ENCODE measurements around the gene NCKIPSD.

Gene NCKIPSD

DNA sequence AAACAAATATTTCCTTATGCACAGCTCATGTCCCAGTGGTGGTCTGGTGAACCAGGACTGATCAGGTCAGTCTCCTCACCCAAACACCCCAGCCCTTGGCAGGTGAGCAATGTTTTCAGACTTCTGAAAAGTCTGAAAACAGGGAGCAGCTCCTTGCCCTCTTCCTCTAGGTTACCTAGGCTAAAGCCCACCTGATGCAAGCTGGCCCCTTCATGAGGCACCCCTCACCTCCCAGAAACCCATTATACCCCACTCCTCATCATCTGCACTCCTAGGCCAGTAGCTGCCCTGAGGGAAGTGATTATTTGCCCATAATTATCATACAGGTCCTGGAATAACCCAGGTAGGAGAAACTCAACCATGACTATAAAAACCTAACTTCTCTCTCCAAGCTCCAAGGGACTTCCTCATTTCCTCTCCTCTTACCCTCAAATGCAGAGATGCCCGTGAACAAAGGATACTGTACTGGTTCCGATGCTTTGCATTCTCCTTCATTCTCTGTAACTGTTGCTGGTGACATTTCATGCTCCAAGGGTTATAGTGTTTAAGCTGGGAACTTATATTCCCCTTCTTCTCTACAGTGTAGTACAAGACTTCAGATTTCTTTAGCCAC lies 5.2 kb upstream of the NCKIPSD start:
- H3K9me3 Mint-ChIP-seq = no peaks in the 10 kb centered on the region
- no peak overlapping the region for H3K4me3 Mint-ChIP-seq
- no peak overlapping the region for H3K27ac Mint-ChIP-seq
- peaks cover 20% of the 10 kb centered on the region for H3K4me1 Mint-ChIP-seq
- H3K36me3 Mint-ChIP-seq (ENCODE audit: low read depth) = peaks cover 59% of the 10 kb centered on the region
- no peak for DNase-seq
- TF ChIP-seq CTCF (IDR thresholded peaks at IDR 0.05) = no peak
- peaks cover 2% of the 10 kb centered on the region for H3K27me3 Mint-ChIP-seq (ENCODE audit: low read depth, poor library complexity)

GRCh38 chr3:48689384-48689783 lies 3.7 kb upstream of the NCKIPSD start:
- H3K27me3 Mint-ChIP-seq (ENCODE audit: low read depth, poor library complexity) = peaks cover 6% of the 10 kb centered on the region
- no peak overlapping the region for H3K27ac Mint-ChIP-seq
- no peak for DNase-seq
- peaks cover 19% of the 10 kb centered on the region for H3K4me1 Mint-ChIP-seq
- TF ChIP-seq CTCF (IDR thresholded peaks at IDR 0.05) = no peak
- no peaks in the 10 kb centered on the region for H3K9me3 Mint-ChIP-seq
- H3K4me3 Mint-ChIP-seq = no peak overlapping the region
- H3K36me3 Mint-ChIP-seq (ENCODE audit: low read depth) = peaks cover 48% of the 10 kb centered on the region

DNA sequence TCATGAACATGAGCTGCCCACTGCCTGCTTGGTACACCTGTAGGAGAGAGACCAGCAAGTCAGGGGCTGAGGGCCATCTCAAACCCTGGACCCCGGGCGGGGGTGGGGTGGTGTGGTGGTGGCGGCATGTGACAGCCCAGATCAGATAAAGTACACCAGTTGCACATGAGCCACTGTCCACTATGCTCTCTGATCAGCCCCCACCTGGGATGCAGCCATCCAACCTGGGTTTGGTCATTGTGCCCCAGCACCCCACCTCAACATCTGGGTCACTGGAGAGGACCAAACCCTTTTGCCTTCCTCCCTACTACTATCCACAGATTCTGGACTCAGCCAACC lies 3.0 kb upstream of the NCKIPSD start:
- TF ChIP-seq CTCF (IDR thresholded peaks at IDR 0.05) = no peak
- Mint-ChIP-seq H3K4me3 (no peak overlapping the region), H3K27me3 (ENCODE audit: low read depth, poor library complexity) (peaks cover 6% of the 10 kb centered on the region), H3K27ac (no peak overlapping the region), H3K9me3 (no peaks in the 10 kb centered on the region), H3K36me3 (ENCODE audit: low read depth) (peaks cover 44% of the 10 kb centered on the region), H3K4me1 (peaks cover 25% of the 10 kb centered on the region)
- DNase-seq = no peak

DNA sequence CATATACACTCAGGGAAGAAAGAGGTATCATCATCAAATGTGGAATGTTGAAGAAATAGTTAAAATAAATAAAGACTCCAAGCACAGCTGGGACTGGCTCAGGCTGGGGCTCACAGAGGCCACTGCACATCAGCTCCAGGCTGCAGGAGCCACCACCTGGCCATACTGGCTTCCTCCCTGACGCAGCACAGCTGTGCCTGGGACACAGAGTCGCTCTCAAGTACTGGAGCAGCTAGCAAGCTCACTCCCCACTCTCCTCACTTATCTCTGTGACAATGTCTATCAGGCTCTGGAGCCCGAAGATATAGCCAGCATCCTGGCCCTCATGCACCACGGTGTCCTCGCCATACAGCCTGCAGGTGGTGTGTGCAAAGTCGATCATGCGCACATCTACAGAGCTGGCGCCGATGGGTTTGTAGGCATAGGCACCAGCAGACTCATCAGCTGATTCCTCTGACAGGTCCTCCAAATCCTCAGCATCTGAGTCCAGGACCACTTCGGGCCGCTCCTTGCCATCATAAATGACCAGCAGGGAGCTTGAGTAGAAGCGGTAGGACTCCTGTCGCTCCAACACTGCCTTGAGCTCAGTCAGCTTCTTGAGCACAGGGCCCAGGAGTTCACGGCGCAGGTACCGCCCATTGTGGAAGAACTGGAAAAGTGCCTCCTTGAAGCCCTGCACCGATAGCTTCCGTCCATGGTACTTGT lies 2.5 kb upstream of the NCKIPSD start:
- no peak overlapping the region for H3K4me3 Mint-ChIP-seq
- no peak overlapping the region for H3K27ac Mint-ChIP-seq
- peaks cover 41% of the 10 kb centered on the region for H3K36me3 Mint-ChIP-seq (ENCODE audit: low read depth)
- no peaks in the 10 kb centered on the region for H3K9me3 Mint-ChIP-seq
- peaks cover 31% of the 10 kb centered on the region for H3K4me1 Mint-ChIP-seq
- peaks cover 6% of the 10 kb centered on the region for H3K27me3 Mint-ChIP-seq (ENCODE audit: low read depth, poor library complexity)
- DNase-seq = no peak
- no peak for TF ChIP-seq CTCF (IDR thresholded peaks at IDR 0.05)

DNA sequence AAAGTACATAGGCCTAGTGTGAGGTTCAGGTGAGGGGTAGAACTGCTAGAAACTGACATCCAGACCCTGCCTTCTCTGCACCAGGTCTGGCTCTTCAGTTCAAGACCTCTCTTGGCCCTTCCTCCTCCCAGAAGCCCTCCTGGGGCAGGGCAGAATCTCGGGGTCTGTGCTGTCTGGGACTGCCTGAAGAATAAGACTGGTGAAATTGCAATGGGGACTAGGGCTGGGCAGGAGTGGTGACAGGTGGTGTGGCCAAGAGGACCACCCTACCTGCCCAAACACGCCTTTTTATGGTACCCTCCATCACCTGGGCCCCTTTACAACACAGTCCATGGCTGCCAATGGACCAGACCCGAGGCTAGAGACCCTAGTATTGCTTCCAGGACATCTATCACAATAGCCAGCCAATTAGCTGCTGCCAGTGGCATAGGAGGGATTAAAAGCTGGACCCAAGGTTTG lies 1.5 kb upstream of the NCKIPSD start:
- DNase-seq = no peak
- Mint-ChIP-seq H3K27me3 (ENCODE audit: low read depth, poor library complexity) (peaks cover 6% of the 10 kb centered on the region), H3K4me1 (peaks cover 31% of the 10 kb centered on the region), H3K27ac (peak overlapping the region; percentile 64), H3K36me3 (ENCODE audit: low read depth) (peaks cover 35% of the 10 kb centered on the region), H3K9me3 (no peaks in the 10 kb centered on the region), H3K4me3 (no peak overlapping the region)
- TF ChIP-seq CTCF (IDR thresholded peaks at IDR 0.05) = no peak

All from nephron progenitor cell (in vitro differentiated cells).